HL-60 (cell line): ENCODE results near the gene KRT74.

Source experiments
- DNase-seq, 2 experiments: peaks; one replicate each; pipeline ENCODE4 v3.0.0-alpha.2; 2010 to 2020; ENCODE audit warnings: low read depth in 1 of 2, low spot score in 1 of 2
- H3K27ac ChIP-seq: fragments of 250-450 bp; sonication (Bioruptor Pico); replicated peaks from 2 replicates; pipeline ENCODE4 v1.5.1; 2020; ENCODE audit warnings: mild to moderate bottlenecking, moderate library complexity
- H3K27me3 ChIP-seq: fragments of 250-450 bp; sonication (Bioruptor Pico); 2 replicates; pipeline ENCODE4 v1.5.1; 2021; ENCODE audit warnings: mild to moderate bottlenecking, moderate library complexity; ENCODE audit not compliant: insufficient read depth, poor library complexity, severe bottlenecking
- H3K4me3 ChIP-seq: replicated peaks from 2 replicates; pipeline ENCODE4 v1.5.1; 2011; ENCODE audit warnings: mild to moderate bottlenecking, control low read depth, low read length; ENCODE audit not compliant: insufficient read depth
- GABPA ChIP-seq: IDR thresholded peaks from 2 replicates; pipeline ENCODE4 v1.6.1; 2012; ENCODE audit warnings: low read depth
- POLR2AphosphoS5 ChIP-seq: IDR thresholded peaks from 2 replicates; pipeline ENCODE4 v1.6.1; 2012; ENCODE audit warnings: low read depth
- SPI1 ChIP-seq: IDR thresholded peaks from 2 replicates; pipeline ENCODE4 v1.6.1; 2012; ENCODE audit warnings: low read depth, mild to moderate bottlenecking, borderline replicate concordance
- TF ChIP-seq, protein P1 (sequence below): IDR thresholded peaks from one replicate; pipeline ENCODE4 v1.5.1; 2011; ENCODE audit warnings: low read length, control low read depth, inconsistent platforms; ENCODE audit not compliant: insufficient read depth
- TF ChIP-seq, protein P2 (sequence below): IDR thresholded peaks from 2 replicates; pipeline ENCODE4 v1.6.1; 2012; ENCODE audit warnings: low read depth; ENCODE audit not compliant: insufficient replicate concordance

Gene KRT74

DNA sequence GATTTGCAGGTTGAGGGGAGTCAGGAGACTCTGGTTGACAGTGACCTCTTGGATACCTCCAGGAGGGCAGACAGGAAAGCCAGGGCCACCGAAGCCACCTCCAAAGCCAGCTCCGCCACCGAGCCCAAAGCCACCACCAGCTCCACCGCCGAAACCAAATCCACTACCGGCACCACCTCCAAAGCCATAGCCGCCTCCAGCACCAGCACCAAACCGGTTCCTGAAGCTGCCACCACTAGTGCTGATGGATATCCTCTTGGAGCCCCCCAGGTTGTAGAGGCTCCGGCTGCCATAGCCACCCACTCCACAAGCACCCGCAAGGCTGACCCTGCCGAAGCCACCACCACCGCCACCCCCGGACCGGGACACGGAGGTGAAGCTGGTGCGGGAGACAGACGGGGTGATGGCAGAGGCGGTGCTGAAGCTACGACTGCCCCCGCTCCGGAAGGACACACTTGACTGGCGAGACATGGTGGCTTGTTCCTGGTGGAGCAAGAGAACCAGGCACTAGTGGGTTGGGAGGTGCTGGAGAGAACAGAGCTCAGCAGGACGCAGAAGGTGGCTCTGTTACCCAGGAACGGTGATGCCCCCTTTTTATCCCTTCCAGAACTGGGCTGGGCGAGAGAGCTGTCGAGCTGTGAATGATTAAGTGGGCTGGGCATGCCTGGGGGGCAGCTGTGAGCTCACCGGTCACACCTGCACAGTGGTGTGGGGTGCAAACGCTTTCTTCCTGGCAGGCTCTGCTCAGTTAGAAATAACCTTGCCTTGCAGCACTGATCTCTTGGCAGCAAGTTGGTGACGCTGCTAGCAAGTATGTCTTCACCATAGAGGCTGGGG, 53.6 kb downstream of the KRT74 start, which contains the start of gene KRT5:
Gene KRT5 (minus strand): TSS at position 569 of the 837 bp plus-strand sequence. CDS start 98 bp downstream, at position 471.
- TF ChIP-seq SPI1 (no peak), GABPA (no peak), POLR2AphosphoS5 (no peak)
- TF ChIP-seq, protein P1, sequence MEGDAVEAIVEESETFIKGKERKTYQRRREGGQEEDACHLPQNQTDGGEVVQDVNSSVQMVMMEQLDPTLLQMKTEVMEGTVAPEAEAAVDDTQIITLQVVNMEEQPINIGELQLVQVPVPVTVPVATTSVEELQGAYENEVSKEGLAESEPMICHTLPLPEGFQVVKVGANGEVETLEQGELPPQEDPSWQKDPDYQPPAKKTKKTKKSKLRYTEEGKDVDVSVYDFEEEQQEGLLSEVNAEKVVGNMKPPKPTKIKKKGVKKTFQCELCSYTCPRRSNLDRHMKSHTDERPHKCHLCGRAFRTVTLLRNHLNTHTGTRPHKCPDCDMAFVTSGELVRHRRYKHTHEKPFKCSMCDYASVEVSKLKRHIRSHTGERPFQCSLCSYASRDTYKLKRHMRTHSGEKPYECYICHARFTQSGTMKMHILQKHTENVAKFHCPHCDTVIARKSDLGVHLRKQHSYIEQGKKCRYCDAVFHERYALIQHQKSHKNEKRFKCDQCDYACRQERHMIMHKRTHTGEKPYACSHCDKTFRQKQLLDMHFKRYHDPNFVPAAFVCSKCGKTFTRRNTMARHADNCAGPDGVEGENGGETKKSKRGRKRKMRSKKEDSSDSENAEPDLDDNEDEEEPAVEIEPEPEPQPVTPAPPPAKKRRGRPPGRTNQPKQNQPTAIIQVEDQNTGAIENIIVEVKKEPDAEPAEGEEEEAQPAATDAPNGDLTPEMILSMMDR = no peak
- TF ChIP-seq, protein P2, sequence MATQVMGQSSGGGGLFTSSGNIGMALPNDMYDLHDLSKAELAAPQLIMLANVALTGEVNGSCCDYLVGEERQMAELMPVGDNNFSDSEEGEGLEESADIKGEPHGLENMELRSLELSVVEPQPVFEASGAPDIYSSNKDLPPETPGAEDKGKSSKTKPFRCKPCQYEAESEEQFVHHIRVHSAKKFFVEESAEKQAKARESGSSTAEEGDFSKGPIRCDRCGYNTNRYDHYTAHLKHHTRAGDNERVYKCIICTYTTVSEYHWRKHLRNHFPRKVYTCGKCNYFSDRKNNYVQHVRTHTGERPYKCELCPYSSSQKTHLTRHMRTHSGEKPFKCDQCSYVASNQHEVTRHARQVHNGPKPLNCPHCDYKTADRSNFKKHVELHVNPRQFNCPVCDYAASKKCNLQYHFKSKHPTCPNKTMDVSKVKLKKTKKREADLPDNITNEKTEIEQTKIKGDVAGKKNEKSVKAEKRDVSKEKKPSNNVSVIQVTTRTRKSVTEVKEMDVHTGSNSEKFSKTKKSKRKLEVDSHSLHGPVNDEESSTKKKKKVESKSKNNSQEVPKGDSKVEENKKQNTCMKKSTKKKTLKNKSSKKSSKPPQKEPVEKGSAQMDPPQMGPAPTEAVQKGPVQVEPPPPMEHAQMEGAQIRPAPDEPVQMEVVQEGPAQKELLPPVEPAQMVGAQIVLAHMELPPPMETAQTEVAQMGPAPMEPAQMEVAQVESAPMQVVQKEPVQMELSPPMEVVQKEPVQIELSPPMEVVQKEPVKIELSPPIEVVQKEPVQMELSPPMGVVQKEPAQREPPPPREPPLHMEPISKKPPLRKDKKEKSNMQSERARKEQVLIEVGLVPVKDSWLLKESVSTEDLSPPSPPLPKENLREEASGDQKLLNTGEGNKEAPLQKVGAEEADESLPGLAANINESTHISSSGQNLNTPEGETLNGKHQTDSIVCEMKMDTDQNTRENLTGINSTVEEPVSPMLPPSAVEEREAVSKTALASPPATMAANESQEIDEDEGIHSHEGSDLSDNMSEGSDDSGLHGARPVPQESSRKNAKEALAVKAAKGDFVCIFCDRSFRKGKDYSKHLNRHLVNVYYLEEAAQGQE = no peak
- DNase-seq = no peak
- no peak within 1 kb of the TSS for H3K4me3 ChIP-seq
- H3K27me3 ChIP-seq = no peaks in the 10 kb centered on the region
- H3K27ac ChIP-seq = no peak within 1 kb of the TSS

DNA sequence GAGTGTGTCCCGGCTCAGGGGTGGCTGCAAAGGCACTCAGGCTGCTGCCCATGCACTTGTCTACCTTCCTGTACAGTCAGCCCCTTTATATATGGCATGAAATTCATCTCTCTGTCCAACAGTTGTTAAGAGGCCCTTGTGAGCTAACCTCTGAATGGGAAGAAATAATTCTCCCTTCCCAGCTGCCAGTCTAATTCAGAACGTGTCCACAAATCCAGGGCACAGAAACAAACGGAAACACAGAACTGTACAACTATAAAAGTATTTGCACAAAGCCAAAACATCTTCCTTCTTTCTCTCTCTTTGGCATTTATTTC, 54.3 kb downstream of the KRT74 start:
- no peak for TF ChIP-seq GABPA
- TF ChIP-seq POLR2AphosphoS5 = no peak
- TF ChIP-seq, protein P2 = no peak
- TF ChIP-seq, protein P1 = no peak
- no peak for TF ChIP-seq SPI1
- H3K4me3 ChIP-seq = no peak overlapping the region
- H3K27ac ChIP-seq = no peak overlapping the region
- no peak for DNase-seq
- H3K27me3 ChIP-seq = no peaks in the 10 kb centered on the region

DNA sequence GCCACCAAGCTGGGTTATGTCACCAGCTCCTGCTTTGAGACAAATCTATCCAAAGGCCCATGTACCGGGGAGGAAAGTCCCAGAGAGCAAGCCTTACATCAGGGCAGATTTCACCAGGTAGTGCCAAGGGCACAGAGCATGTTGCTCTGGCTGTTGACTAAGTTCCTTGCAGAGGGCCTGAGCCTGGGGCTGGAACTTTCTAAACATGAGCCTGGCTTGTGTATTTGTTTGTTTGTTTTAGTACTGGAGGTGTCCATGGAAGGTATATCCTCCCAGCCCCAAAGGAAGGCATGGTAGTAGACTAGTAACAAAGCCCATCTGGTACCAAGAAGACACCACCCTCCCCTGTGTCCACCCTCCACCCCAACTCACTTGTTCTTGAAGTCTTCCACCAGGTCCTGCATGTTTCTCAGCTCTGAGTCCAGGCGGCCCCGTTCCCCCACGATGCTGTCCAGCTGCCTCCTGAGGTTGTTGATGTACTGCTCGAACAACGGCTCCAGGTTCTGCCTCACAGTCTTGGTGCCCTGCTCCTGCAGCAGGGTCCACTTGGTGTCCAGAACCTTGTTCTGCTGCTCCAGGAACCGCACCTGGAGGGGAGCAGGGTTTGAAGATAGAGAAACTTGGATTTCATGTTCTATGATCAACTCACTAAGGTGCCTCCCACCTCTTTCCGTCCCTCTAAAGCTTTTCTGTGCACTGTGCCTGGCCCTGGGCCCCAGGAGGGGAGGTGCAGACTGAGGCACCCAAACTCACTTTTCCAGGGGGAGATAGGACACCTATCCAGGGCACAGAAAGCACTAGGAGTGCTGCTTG, 54.9 kb downstream of the KRT74 start:
- Histone ChIP-seq H3K27me3 (no peaks in the 10 kb centered on the region), H3K27ac (no peak overlapping the region), H3K4me3 (no peak overlapping the region)
- TF ChIP-seq, protein P2 = no peak
- no peak for TF ChIP-seq GABPA
- no peak for TF ChIP-seq SPI1
- TF ChIP-seq POLR2AphosphoS5 = no peak
- TF ChIP-seq, protein P1 = no peak
- no peak for DNase-seq
